ENCODE data around the gene SNURF. TPM values are rescaled to one million over a fixed set of nuclear protein-coding genes. Genes with fewer than 3 reads are reported as not detected.
"Not testable (repeated sequence)": the region's sequence is repeated elsewhere in the genome, so short reads cannot be mapped to it uniquely, and the experiment has no call there.

SNURF gene
- total and polyA plus RNA-seq, 8 donors, result 4.6 to 18.5 (median 11.5) TPM

DNA sequence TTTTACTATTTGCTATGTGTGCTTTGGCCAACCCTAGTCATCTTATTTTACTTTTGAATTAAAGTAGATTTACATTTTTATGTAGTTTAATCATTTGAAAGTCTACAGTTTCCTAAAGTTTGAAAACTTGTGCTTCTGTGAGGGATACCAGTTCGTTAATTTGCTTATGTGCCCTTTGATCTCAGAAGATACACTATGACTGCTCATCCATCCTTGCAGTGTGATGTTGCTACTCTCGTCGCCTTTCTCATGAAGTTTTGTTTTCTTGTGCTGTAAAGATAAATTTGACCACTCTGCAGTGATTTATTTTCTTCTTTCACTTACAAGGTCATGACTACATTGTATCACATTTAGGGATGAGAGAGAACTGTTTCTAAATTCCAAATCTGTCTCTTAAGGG lies 16.3 kb downstream of the SNURF start:
- Histone ChIP-seq H3K36me3 (peaks cover 0 to 7% (median 0%) of the 10 kb centered on the region in 3 donors), H3K4me1 (no peaks in the 10 kb centered on the region), H3K27me3 (no peaks in the 10 kb centered on the region), H3K9me3 (peaks cover 0 to 4% (median 0%) of the 10 kb centered on the region in 4 donors), H3K27ac (no peak overlapping the region), H3K4me3 (no peak overlapping the region)
- ATAC-seq, result no peak
- WGBS, 2 donors, result 68 to 76% methylated on average over 3 of the region's 3 CpGs
- FAIRE-seq, result no peak
- DNase-seq, result no peak
- intact Hi-C loops (cut with DNase I), result no loop called here
- TF ChIP-seq, protein P1, sequence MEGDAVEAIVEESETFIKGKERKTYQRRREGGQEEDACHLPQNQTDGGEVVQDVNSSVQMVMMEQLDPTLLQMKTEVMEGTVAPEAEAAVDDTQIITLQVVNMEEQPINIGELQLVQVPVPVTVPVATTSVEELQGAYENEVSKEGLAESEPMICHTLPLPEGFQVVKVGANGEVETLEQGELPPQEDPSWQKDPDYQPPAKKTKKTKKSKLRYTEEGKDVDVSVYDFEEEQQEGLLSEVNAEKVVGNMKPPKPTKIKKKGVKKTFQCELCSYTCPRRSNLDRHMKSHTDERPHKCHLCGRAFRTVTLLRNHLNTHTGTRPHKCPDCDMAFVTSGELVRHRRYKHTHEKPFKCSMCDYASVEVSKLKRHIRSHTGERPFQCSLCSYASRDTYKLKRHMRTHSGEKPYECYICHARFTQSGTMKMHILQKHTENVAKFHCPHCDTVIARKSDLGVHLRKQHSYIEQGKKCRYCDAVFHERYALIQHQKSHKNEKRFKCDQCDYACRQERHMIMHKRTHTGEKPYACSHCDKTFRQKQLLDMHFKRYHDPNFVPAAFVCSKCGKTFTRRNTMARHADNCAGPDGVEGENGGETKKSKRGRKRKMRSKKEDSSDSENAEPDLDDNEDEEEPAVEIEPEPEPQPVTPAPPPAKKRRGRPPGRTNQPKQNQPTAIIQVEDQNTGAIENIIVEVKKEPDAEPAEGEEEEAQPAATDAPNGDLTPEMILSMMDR (IDR thresholded peaks at IDR 0.05), result no peak

DNA sequence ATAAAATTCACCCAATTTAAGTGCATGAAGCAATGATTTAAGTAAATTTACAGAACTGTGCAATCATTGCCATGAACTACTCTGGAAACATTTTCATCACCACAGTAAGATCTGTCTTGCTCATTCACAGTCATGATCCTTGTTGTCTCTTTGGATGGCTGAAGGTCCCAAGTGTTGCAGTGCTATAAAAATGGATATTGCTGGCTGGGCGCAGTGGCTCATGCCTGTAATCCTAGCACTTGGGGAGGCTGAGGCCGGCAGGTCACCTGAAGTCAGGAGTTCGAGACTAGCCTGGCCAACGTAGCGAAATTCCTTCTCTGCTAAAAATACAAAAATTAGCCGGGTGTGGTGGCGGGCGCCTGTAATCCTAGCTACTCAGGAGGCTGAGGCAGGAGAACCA lies 17.0 kb downstream of the SNURF start:
- Histone ChIP-seq H3K9me3 (peaks cover 0 to 4% (median 0%) of the 10 kb centered on the region in 4 donors), H3K27me3 (no peaks in the 10 kb centered on the region), H3K36me3 (peaks cover 0 to 13% (median under 1%) of the 10 kb centered on the region in 3 donors), H3K4me3 (no peak overlapping the region), H3K4me1 (no peaks in the 10 kb centered on the region), H3K27ac (no peak overlapping the region)
- 82 to 91% methylated on average over 8 of the region's 8 CpGs for WGBS, 2 donors
- intact Hi-C loops (cut with DNase I), result no loop called here
- TF ChIP-seq, protein P1 (IDR thresholded peaks at IDR 0.05), result no peak
- ATAC-seq (no peak), DNase-seq (no peak), FAIRE-seq (no peak)

DNA sequence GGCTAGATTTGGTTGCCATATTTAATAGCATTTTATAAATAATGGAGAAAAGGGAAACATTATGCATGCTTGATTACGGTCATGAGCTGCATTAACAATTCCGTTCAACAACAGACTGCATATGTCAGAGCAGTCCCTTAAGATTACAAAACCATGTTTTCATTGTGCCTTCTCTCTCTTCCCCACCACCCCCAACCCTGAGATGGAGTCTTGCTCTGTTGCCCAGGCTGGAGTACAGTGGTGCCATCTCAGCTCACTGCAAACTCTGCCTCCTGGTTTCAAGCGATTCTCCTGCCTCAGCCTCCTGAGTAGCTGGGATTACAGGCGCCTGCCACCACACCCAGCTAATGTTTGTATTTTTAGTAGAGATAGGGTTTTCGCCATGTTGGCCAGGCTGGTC lies 17.9 kb downstream of the SNURF start:
- intact Hi-C loops (cut with DNase I); ATAC-seq; FAIRE-seq; DNase-seq; H3K27me3 ChIP-seq; H3K4me3 ChIP-seq; H3K9me3 ChIP-seq; H3K27ac ChIP-seq; H3K4me1 ChIP-seq: not testable (repeated sequence)
- peaks cover 0 to 21% (median 6%) of the 10 kb centered on the region in 3 donors for H3K36me3 ChIP-seq
- WGBS, 2 donors, result 84 to 90% methylated on average over 5 of the region's 5 CpGs

DNA sequence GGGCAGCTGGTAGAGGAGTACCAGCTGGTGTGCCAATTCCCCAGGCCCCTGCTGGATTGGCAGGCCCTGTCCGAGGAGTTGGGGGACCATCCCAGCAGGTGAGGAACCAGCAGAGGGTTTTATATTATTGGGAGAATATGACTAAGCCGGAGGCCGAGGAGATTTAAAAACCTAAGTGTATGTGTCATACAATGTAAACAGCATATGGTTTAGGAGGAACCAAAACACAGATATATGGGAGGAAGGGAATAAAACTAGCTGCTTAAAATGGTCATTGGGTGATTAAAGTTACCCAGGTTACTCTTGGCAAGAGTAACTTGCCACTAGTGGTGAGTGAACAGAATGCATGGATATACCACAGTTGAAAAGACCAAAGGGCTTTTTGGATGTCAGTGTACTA lies 22.1 kb downstream of the SNURF start:
- intact Hi-C loops (cut with DNase I), result no loop called here
- TF ChIP-seq, protein P1 (IDR thresholded peaks at IDR 0.05), result no peak
- Histone ChIP-seq H3K4me3 (no peak overlapping the region), H3K36me3 (peaks cover 0 to 46% (median 19%) of the 10 kb centered on the region in 3 donors), H3K4me1 (no peaks in the 10 kb centered on the region), H3K27ac (no peak overlapping the region), H3K27me3 (no peaks in the 10 kb centered on the region), H3K9me3 (no peaks in the 10 kb centered on the region)
- ATAC-seq, result no peak
- no peak for DNase-seq
- FAIRE-seq, result no peak
- WGBS, 2 donors, result 79 to 90% methylated on average over 3 of the region's 3 CpGs

DNA sequence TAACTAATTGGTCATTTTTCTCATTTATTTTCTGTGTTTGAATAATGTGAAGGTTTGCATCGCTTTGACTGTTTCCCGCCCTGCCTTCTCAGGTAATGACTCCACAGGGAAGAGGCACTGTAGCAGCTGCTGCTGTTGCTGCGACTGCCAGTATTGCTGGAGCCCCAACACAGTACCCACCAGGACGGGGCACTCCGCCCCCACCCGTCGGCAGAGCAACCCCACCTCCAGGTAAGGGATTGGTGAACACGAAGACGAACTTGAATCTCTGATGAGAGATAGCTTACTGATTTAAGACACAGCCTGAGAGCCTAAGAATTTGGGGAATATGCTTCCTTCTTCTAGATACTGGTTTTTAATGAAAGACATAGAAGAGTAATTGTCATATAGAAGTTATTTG lies 22.9 kb downstream of the SNURF start:
- FAIRE-seq, result no peak
- no peaks in the 10 kb centered on the region for H3K9me3 ChIP-seq

More for the DNA sequence above, 22.9 kb downstream of the SNURF start:
- ATAC-seq (no peak), DNase-seq (no peak)
- 86 to 88% methylated on average over 9 of the region's 9 CpGs for WGBS, 2 donors
- no peak overlapping the region for H3K4me3 ChIP-seq
- no peaks in the 10 kb centered on the region for H3K27me3 ChIP-seq
- TF ChIP-seq, protein P1 (IDR thresholded peaks at IDR 0.05), result no peak
- H3K4me1 ChIP-seq, result no peaks in the 10 kb centered on the region
- H3K36me3 ChIP-seq, result peaks cover 0 to 53% (median 19%) of the 10 kb centered on the region in 3 donors
- H3K27ac ChIP-seq, result no peak overlapping the region
- intact Hi-C loops (cut with DNase I), result no loop called here

Data from pancreas (tissue), 10 donors.